Endothelial cell (in vitro differentiated cells): ENCODE data around the gene SENP3. TPM values are rescaled to one million over a fixed set of nuclear protein-coding genes. Genes with fewer than 3 reads are reported as not detected.

Experiments
- DNase-seq: peaks from one replicate; pipeline ENCODE4 v3.0.0; 2021; ENCODE audit warnings: low spot score
- H3K27ac Mint-ChIP-seq: one replicate; pipeline ENCODE4 v1.8.0; 2021; ENCODE audit warnings: mixed read lengths, inconsistent platforms; ENCODE audit not compliant: unreplicated experiment
- H3K27me3 Mint-ChIP-seq: one replicate; pipeline ENCODE4 v1.8.0; 2021; ENCODE audit warnings: mild to moderate bottlenecking, moderate library complexity, mixed read lengths, inconsistent platforms; ENCODE audit not compliant: unreplicated experiment
- H3K36me3 Mint-ChIP-seq: one replicate; pipeline ENCODE4 v1.8.0; 2021; ENCODE audit warnings: mild to moderate bottlenecking, low read depth, mixed read lengths, inconsistent platforms; ENCODE audit not compliant: unreplicated experiment
- H3K4me1 Mint-ChIP-seq: one replicate; pipeline ENCODE4 v1.8.0; 2021; ENCODE audit warnings: mild to moderate bottlenecking, mixed read lengths, inconsistent platforms; ENCODE audit not compliant: unreplicated experiment
- H3K4me3 Mint-ChIP-seq: one replicate; pipeline ENCODE4 v1.8.0; 2021; ENCODE audit warnings: mild to moderate bottlenecking, mixed read lengths, inconsistent platforms; ENCODE audit not compliant: unreplicated experiment
- H3K9me3 Mint-ChIP-seq: one replicate; pipeline ENCODE4 v1.8.0; 2021; ENCODE audit warnings: mixed read lengths, inconsistent platforms; ENCODE audit not compliant: unreplicated experiment
- total RNA-seq: library from RNA; stranded (reverse); fragmentation: NEBNext Ultra II Directional; extraction: Animal tissue kit (Norgen Biotek cat#: 25700); gene quantifications from one replicate; pipeline ENCODE4 v1.2.1, GENCODE V29; 2021; ENCODE audit not compliant: unreplicated experiment
- TF ChIP-seq, protein P1 (sequence below): fragments of 200-600 bp; sonication (generic); IDR thresholded peaks from one replicate; pipeline ENCODE4 v1.5.0; 2021; ENCODE audit warnings: antibody characterized with exemption; ENCODE audit not compliant: unreplicated experiment

Gene SENP3
- total RNA-seq, 1 donor from 2014 or later = 57.8 TPM

- peak overlapping the region; percentile 80 for H3K4me3 Mint-ChIP-seq
- H3K27me3 Mint-ChIP-seq = peaks cover 6% of the 10 kb centered on the region
- H3K27ac Mint-ChIP-seq = no peak overlapping the region
- H3K4me1 Mint-ChIP-seq = peaks cover 18% of the 10 kb centered on the region
- TF ChIP-seq, protein P1, sequence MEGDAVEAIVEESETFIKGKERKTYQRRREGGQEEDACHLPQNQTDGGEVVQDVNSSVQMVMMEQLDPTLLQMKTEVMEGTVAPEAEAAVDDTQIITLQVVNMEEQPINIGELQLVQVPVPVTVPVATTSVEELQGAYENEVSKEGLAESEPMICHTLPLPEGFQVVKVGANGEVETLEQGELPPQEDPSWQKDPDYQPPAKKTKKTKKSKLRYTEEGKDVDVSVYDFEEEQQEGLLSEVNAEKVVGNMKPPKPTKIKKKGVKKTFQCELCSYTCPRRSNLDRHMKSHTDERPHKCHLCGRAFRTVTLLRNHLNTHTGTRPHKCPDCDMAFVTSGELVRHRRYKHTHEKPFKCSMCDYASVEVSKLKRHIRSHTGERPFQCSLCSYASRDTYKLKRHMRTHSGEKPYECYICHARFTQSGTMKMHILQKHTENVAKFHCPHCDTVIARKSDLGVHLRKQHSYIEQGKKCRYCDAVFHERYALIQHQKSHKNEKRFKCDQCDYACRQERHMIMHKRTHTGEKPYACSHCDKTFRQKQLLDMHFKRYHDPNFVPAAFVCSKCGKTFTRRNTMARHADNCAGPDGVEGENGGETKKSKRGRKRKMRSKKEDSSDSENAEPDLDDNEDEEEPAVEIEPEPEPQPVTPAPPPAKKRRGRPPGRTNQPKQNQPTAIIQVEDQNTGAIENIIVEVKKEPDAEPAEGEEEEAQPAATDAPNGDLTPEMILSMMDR = no peak
- no peaks in the 10 kb centered on the region for H3K9me3 Mint-ChIP-seq
- no peak for DNase-seq
- peaks cover 3% of the 10 kb centered on the region for H3K36me3 Mint-ChIP-seq
Measured at GRCh38 chr17:7549401-7550055, 12.2 kb upstream of the SENP3 start.

DNA sequence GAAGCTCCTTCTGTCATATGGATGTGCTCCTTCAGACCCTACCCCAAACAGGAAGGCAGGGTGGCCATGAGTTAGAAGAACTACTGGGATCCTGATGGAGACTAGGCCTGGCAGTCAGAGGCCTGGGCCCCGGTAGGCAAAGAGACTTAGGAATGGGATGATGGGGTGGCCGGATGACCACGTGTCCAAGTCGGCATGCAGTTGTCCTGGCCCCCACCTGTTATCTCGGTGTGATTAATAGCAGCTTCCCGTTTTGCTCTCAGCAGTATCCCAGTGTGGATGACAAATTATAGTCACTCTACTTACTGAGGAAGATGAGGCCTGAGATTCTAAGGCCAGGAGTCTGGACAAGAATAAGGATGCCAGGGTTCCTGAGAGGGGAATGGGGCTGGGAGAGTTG is 11.4 kb upstream of the SENP3 start:
- H3K4me3 Mint-ChIP-seq = no peak overlapping the region
- DNase-seq = no peak
- H3K36me3 Mint-ChIP-seq = peaks cover 3% of the 10 kb centered on the region
- H3K4me1 Mint-ChIP-seq = peaks cover 21% of the 10 kb centered on the region
- no peaks in the 10 kb centered on the region for H3K9me3 Mint-ChIP-seq
- H3K27me3 Mint-ChIP-seq = peaks cover 9% of the 10 kb centered on the region
- TF ChIP-seq, protein P1 = no peak
- H3K27ac Mint-ChIP-seq = no peak overlapping the region

- Mint-ChIP-seq H3K27ac (peak overlapping the region; percentile 22), H3K4me1 (peaks cover 21% of the 10 kb centered on the region), H3K4me3 (no peak overlapping the region), H3K27me3 (peaks cover 9% of the 10 kb centered on the region), H3K9me3 (no peaks in the 10 kb centered on the region), H3K36me3 (peaks cover 3% of the 10 kb centered on the region)
- no peak for DNase-seq
- TF ChIP-seq, protein P1 = no peak
Measured at GRCh38 chr17:7551396-7551795, 10.3 kb upstream of the SENP3 start.

DNA sequence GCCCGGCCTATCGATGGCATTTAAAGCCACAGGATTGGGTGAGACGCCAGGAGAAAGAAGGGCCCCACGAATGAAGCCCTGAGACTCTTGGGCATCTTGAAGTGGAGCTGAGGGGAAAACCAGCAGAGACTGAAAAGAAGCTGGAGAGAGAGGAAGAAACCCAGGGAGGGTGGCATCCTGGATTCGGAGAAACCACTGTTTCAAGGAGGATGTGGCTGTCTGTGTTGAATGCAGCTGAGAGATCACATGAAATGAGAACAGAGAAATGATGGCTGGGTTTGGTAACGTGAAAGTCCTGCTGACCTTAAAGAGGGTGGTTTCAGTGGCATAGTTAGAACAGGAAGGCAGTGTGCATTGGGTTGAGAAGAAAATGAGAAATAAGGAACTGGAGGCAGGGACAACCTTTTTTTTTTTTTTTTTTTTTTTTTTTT is 9.1 kb upstream of the SENP3 start:
- peaks cover 7% of the 10 kb centered on the region for H3K27me3 Mint-ChIP-seq
- H3K4me3 Mint-ChIP-seq = no peak overlapping the region
- H3K9me3 Mint-ChIP-seq = no peaks in the 10 kb centered on the region
- no peak for DNase-seq
- H3K36me3 Mint-ChIP-seq = peaks cover 3% of the 10 kb centered on the region
- H3K27ac Mint-ChIP-seq = no peak overlapping the region
- H3K4me1 Mint-ChIP-seq = peaks cover 25% of the 10 kb centered on the region
- TF ChIP-seq, protein P1 = no peak

DNA sequence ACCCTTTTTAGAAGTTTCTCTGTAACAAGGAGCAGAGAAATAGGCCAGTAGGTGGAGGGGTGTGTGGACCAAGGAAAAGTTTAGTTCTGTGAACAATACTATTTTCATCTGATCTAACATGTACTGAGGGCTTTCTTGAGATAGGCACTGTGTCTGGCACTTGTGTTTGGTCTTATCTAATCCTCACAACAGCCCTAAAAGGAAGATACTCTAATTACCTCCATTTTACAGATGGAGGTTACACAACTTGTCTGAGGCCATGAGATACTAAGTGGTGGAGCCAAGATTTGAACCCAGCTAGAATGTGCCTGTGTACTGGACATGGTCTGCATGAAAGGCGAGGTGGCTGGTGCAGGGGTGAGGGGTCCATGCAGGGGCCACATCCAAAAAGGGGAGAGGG is 8.4 kb upstream of the SENP3 start:
- Mint-ChIP-seq H3K4me3 (no peak overlapping the region), H3K36me3 (peaks cover 3% of the 10 kb centered on the region), H3K27me3 (peaks cover 6% of the 10 kb centered on the region), H3K9me3 (no peaks in the 10 kb centered on the region), H3K4me1 (peaks cover 30% of the 10 kb centered on the region), H3K27ac (peak overlapping the region; percentile 6)
- DNase-seq = no peak
- TF ChIP-seq, protein P1 = no peak
